Osteoblast (primary cell): Measurements from ENCODE around the gene HINFP. TPM values are rescaled to one million over a fixed set of nuclear protein-coding genes. Genes with fewer than 3 reads are reported as not detected.

Source experiments
- DNase-seq: peaks from one replicate; pipeline ENCODE4 v3.0.0; 2011; ENCODE audit warnings: low spot score, mixed read lengths; ENCODE audit not compliant: insufficient read length; ENCODE audit errors: missing footprints
- H2AFZ ChIP-seq: 2 replicates; pipeline ENCODE4 v1.6.0; 2011; ENCODE audit warnings: mild to moderate bottlenecking, low read length
- H3K27ac ChIP-seq: 2 replicates; pipeline ENCODE4 v1.5.1; 2011; ENCODE audit warnings: mild to moderate bottlenecking, low read depth, low read length, moderate library complexity
- H3K27me3 ChIP-seq: 2 replicates; pipeline ENCODE4 v1.6.0; 2012; ENCODE audit warnings: mild to moderate bottlenecking, control low read depth, inconsistent platforms, low read length, moderate library complexity; ENCODE audit not compliant: insufficient read depth
- H3K36me3 ChIP-seq: 2 replicates; pipeline ENCODE4 v1.5.1; 2011; ENCODE audit warnings: mild to moderate bottlenecking, low read length, control low read depth, moderate library complexity; ENCODE audit not compliant: insufficient read depth
- H3K4me1 ChIP-seq: 2 replicates; pipeline ENCODE4 v1.5.1; 2011; ENCODE audit warnings: mild to moderate bottlenecking, low read length, control low read depth, moderate library complexity; ENCODE audit not compliant: insufficient read depth
- H3K4me2 ChIP-seq: 2 replicates; pipeline ENCODE4 v1.6.0; 2011; ENCODE audit warnings: mild to moderate bottlenecking, low read length; ENCODE audit not compliant: insufficient read depth
- H3K4me3 ChIP-seq: fragments of 200-600 bp; sonication (generic); 3 replicates; pipeline ENCODE4 v1.5.1; 2012; ENCODE audit warnings: mild to moderate bottlenecking, low read length, inconsistent platforms; ENCODE audit not compliant: insufficient read depth
- H3K79me2 ChIP-seq: 2 replicates; pipeline ENCODE4 v1.6.0; 2012; ENCODE audit warnings: mild to moderate bottlenecking, low read length, control low read depth, inconsistent platforms; ENCODE audit not compliant: insufficient read depth
- H3K9me3 ChIP-seq: 2 replicates; pipeline ENCODE4 v1.5.1; 2011; ENCODE audit warnings: low read depth, low read length, control low read depth
- H4K20me1 ChIP-seq: 2 replicates; pipeline ENCODE4 v1.6.0; 2012; ENCODE audit warnings: mild to moderate bottlenecking, low read length, control low read depth; ENCODE audit not compliant: insufficient read depth
- CTCF ChIP-seq: IDR thresholded peaks from 2 replicates; pipeline ENCODE4 v1.5.1; 2011; ENCODE audit warnings: mild to moderate bottlenecking, low read depth, low read length, moderate library complexity; ENCODE audit errors: extremely low read depth
- total RNA-seq: library from RNA; depleted of rRNA; stranded (reverse); fragments of >200 nt; gene quantifications from 2 replicates; pipeline ENCODE4 v1.2.3, GENCODE V29; 2012

Gene HINFP
- total RNA-seq, 1 donor, result 22.8 TPM

GRCh38 chr11:119108857-119109221, 12.5 kb upstream of the HINFP start:
- H2AFZ ChIP-seq, result no peak overlapping the region
- H3K27ac ChIP-seq, result no peak overlapping the region
- H3K27me3 ChIP-seq, result no peaks in the 10 kb centered on the region
- H3K4me1 ChIP-seq, result peaks cover 19% of the 10 kb centered on the region
- DNase-seq, result no peak
- H3K9me3 ChIP-seq, result no peaks in the 10 kb centered on the region
- H3K4me2 ChIP-seq, result peak overlapping the region; percentile 96
- H3K79me2 ChIP-seq, result peaks cover 24% of the 10 kb centered on the region
- H3K4me3 ChIP-seq, result no peak overlapping the region
- H3K36me3 ChIP-seq, result peaks cover 27% of the 10 kb centered on the region
- peaks cover 12% of the 10 kb centered on the region for H4K20me1 ChIP-seq
- no peak for TF ChIP-seq CTCF

- no peak overlapping the region for H3K4me3 ChIP-seq
- peaks cover 24% of the 10 kb centered on the region for H3K79me2 ChIP-seq
- no peak overlapping the region for H3K4me2 ChIP-seq
- H3K27ac ChIP-seq, result no peak overlapping the region
- no peaks in the 10 kb centered on the region for H3K9me3 ChIP-seq
- no peak for TF ChIP-seq CTCF
- peaks cover 19% of the 10 kb centered on the region for H3K4me1 ChIP-seq
- H3K27me3 ChIP-seq, result no peaks in the 10 kb centered on the region
- no peak overlapping the region for H2AFZ ChIP-seq
- peaks cover 34% of the 10 kb centered on the region for H3K36me3 ChIP-seq
- H4K20me1 ChIP-seq, result peaks cover 12% of the 10 kb centered on the region
- peak; percentile 2 for DNase-seq
Measured at GRCh38 chr11:119109843-119110242, 11.5 kb upstream of the HINFP start.

GRCh38 chr11:119110439-119110838, 10.9 kb upstream of the HINFP start:
- no peak overlapping the region for H3K4me2 ChIP-seq
- TF ChIP-seq CTCF, result no peak
- H3K4me1 ChIP-seq, result peaks cover 19% of the 10 kb centered on the region
- DNase-seq, result no peak
- no peaks in the 10 kb centered on the region for H3K27me3 ChIP-seq
- no peak overlapping the region for H2AFZ ChIP-seq
- peaks cover 12% of the 10 kb centered on the region for H4K20me1 ChIP-seq
- peaks cover 24% of the 10 kb centered on the region for H3K79me2 ChIP-seq
- H3K27ac ChIP-seq, result no peak overlapping the region
- H3K4me3 ChIP-seq, result no peak overlapping the region
- H3K36me3 ChIP-seq, result peaks cover 37% of the 10 kb centered on the region
- H3K9me3 ChIP-seq, result no peaks in the 10 kb centered on the region

GRCh38 chr11:119111361-119111925, 9.9 kb upstream of the HINFP start:
- peaks cover 39% of the 10 kb centered on the region for H3K36me3 ChIP-seq
- DNase-seq, result peak; percentile 50
- no peak overlapping the region for H3K4me3 ChIP-seq
- no peak overlapping the region for H2AFZ ChIP-seq
- H3K79me2 ChIP-seq, result peaks cover 24% of the 10 kb centered on the region
- TF ChIP-seq CTCF, result no peak
- no peak overlapping the region for H3K27ac ChIP-seq
- no peaks in the 10 kb centered on the region for H3K9me3 ChIP-seq
- H3K4me2 ChIP-seq, result no peak overlapping the region
- peaks cover 18% of the 10 kb centered on the region for H3K4me1 ChIP-seq
- H3K27me3 ChIP-seq, result no peaks in the 10 kb centered on the region
- H4K20me1 ChIP-seq, result peaks cover 12% of the 10 kb centered on the region
